HepG2 (cell line): ENCODE measurements around the gene TNFAIP8L1. TPM values are rescaled to one million over a fixed set of nuclear protein-coding genes. Genes with fewer than 3 reads are reported as not detected.

ENCODE experiments used
- FUBP1 ChIP-seq: sonication (generic); formaldehyde crosslinking; IDR thresholded peaks from 2 replicates; pipeline ENCODE4 v1.5.1; 2020; ENCODE audit warnings: missing genetic modification reagents, mild to moderate bottlenecking, borderline replicate concordance
- GRHL1 ChIP-seq: sonication (generic); formaldehyde crosslinking; conservative IDR thresholded peaks from 2 replicates; pipeline ENCODE4 v1.8.0; 2022; ENCODE audit warnings: missing genetic modification reagents
- KLF12 ChIP-seq: sonication (generic); formaldehyde crosslinking; IDR thresholded peaks from 2 replicates; pipeline ENCODE4 v1.4.0; 2020; ENCODE audit warnings: missing genetic modification reagents, borderline replicate concordance
- NFAT5 ChIP-seq: sonication (generic); formaldehyde crosslinking; IDR thresholded peaks from 2 replicates; pipeline ENCODE4 v1.4.0; 2020; ENCODE audit warnings: missing genetic modification reagents
- PITX1 ChIP-seq: sonication (generic); formaldehyde crosslinking; IDR thresholded peaks from 2 replicates; pipeline ENCODE4 v1.5.1; 2020; ENCODE audit warnings: mild to moderate bottlenecking, missing genetic modification reagents
- REXO4 ChIP-seq: sonication (generic); formaldehyde crosslinking; IDR thresholded peaks from 2 replicates; pipeline ENCODE4 v1.8.0; 2022; ENCODE audit warnings: missing genetic modification reagents, mild to moderate bottlenecking, borderline replicate concordance
- SETDB1 ChIP-seq: sonication (generic); formaldehyde crosslinking; IDR thresholded peaks from 2 replicates; pipeline ENCODE4 v1.5.1; 2020; ENCODE audit warnings: missing genetic modification reagents, mild to moderate bottlenecking, borderline replicate concordance
- SOX13 ChIP-seq, 3 experiments: fragments of 450-650 bp in 1 of 3; sonication (generic) in 1 of 3; formaldehyde crosslinking in 1 of 3; IDR thresholded peaks in 2 of 3; conservative IDR thresholded peaks in 1 of 3; 2 replicates each; pipeline versions ENCODE4 v1.5.0 to v1.6.1; 2016 to 2020; ENCODE audit warnings: antibody characterized with exemption in 1 of 3, mild to moderate bottlenecking in 1 of 3, missing compliant biosample characterization in 1 of 3, missing genetic modification reagents in 1 of 3, moderate library complexity in 1 of 3
- SOX5 ChIP-seq: IDR thresholded peaks from 2 replicates; pipeline ENCODE4 v1.6.1; 2016; ENCODE audit warnings: borderline replicate concordance
- STAT5B ChIP-seq: sonication (generic); formaldehyde crosslinking; IDR thresholded peaks from 2 replicates; pipeline ENCODE4 v1.4.0; 2020; ENCODE audit warnings: missing genetic modification reagents
- ZFP36 ChIP-seq: fragments of 150-350 bp; IDR thresholded peaks from 2 replicates; pipeline ENCODE4 v1.6.1; 2018; ENCODE audit warnings: borderline replicate concordance, low read length, low read depth; ENCODE audit not compliant: partially characterized antibody
- ZNF205 ChIP-seq: IDR thresholded peaks from 2 replicates; pipeline ENCODE4 v1.6.1; 2018; ENCODE audit warnings: missing biosample characterization, missing genetic modification reagents
- ZNF264 ChIP-seq: sonication (generic); formaldehyde crosslinking; IDR thresholded peaks from 2 replicates; pipeline ENCODE4 v1.4.0; 2020; ENCODE audit warnings: missing genetic modification reagents
- ZNF343 ChIP-seq: sonication (generic); formaldehyde crosslinking; IDR thresholded peaks from 2 replicates; pipeline ENCODE4 v1.4.0; 2020; ENCODE audit warnings: mild to moderate bottlenecking, missing genetic modification reagents
- ZNF605 ChIP-seq: sonication (generic); formaldehyde crosslinking; IDR thresholded peaks from 2 replicates; pipeline ENCODE4 v1.8.0; 2022; ENCODE audit warnings: mild to moderate bottlenecking, missing genetic modification reagents
- ZNF704 ChIP-seq: sonication (generic); formaldehyde crosslinking; IDR thresholded peaks from 2 replicates; pipeline ENCODE4 v1.8.1; 2023; ENCODE audit warnings: mild to moderate bottlenecking, inconsistent platforms, moderate library complexity, missing genetic modification reagents, borderline replicate concordance
- polyA plus RNA-seq, 8 experiments: library from polyadenylated mRNA; depleted of rRNA in 3 of 8; stranded (reverse) in 7 of 8; unstranded in 1 of 8; fragments of >200 nt; fragmentation: Illumina TruSeq in 4 of 8; extraction: Trizol in 4 of 8; gene quantifications; 2 replicates each; pipeline versions ENCODE4 v1.2.1 to v1.2.3, GENCODE V29; 2011 to 2016; ENCODE audit warnings: low read depth in 4 of 8, missing spikeins in 1 of 8, mixed read lengths in 1 of 8; ENCODE audit not compliant: insufficient read depth in 1 of 8
- total RNA-seq, 5 experiments: library from RNA; depleted of rRNA; stranded (reverse); fragments of >200 nt; fragmentation: Illumina TruSeq; extraction: Trizol; gene quantifications; 2 replicates each; pipeline ENCODE4 v1.2.3, GENCODE V29; 2016; ENCODE audit warnings: low read depth in 1 of 5

Gene TNFAIP8L1
- total and polyA plus RNA-seq, 2 of the 13 experiments (the other 11 are each of a cell fraction or from before 2014, with no cell fraction given) = 13.4 to 21.4 TPM

GRCh38 chr19:4669723-4670480 lies 30.6 kb downstream of the TNFAIP8L1 start, which contains the start of gene MYDGF (continued):
- TF ChIP-seq NFAT5 (peak; percentile 75; the same call in 1 of the 2 replicates), ZNF205 (CRISPR knock-in tag) (peak; percentile 19; the same call in 1 of the 2 replicates), SOX5 (CRISPR knock-in tag) (no peak), SETDB1 (CRISPR knock-in tag) (no peak), ZNF605 (no peak), PITX1 (CRISPR knock-in tag) (no peak), GRHL1 (CRISPR knock-in tag) (no peak; the same call in 1 of the 2 replicates), REXO4 (CRISPR knock-in tag) (no peak), FUBP1 (CRISPR knock-in tag) (no peak), ZNF704 (no peak), SOX13 (IDR thresholded peaks at IDR 0.05) (no peak), SOX13 (CRISPR knock-in tag; conservative IDR thresholded peaks at IDR 0.05 in 1 of 2, IDR thresholded peaks at IDR 0.05 in 1 of 2) (no peak), ZNF264 (CRISPR knock-in tag) (no peak), STAT5B (CRISPR knock-in tag) (no peak), ZFP36 (no peak), KLF12 (CRISPR knock-in tag) (peak; percentile 42), ZNF343 (CRISPR knock-in tag) (peak; percentile 44; the same call in 1 of the 2 replicates)
